ENCODE measurements around the gene C11orf86.

The C11orf86 gene

DNA sequence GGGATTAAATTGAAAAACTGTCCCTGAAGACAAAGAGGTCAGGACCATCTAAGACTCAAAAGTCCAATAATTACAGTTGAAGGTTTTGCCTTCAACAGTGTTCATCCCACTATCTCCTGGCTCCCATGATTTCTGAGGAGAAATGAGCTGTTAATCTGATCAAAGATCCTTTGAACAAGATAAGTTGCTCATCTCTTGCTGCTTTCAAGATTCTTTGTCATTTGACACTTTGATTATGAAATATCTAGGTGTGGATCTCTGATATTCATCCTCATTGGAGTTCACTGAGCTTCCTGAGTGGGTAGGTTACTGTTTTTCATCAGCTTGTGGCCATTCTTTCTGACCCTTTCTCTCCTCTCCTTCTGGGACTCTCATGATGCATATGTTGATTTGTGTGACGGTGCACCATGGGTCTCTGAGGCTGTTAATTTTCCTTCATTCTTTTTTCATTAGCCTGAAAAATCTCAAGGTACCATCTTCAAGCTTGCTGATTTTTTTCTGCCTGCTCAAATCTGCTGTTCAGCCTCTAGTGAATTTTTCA lies 37.8 kb upstream of the C11orf86 start:
- Histone ChIP-seq H3K27me3 (ENCODE audit: insufficient read depth, low read length, poor library complexity, severe bottlenecking) (no peaks in the 10 kb centered on the region), H4K20me1 (ENCODE audit: insufficient read depth, low read length, poor library complexity, severe bottlenecking) (no peaks in the 10 kb centered on the region), H2AFZ (ENCODE audit: low read length) (no peak overlapping the region), H3K4me3 (ENCODE audit: low read length, poor library complexity, severe bottlenecking) (no peak overlapping the region), H3K9me3 (ENCODE audit: insufficient read depth, low read depth, low read length) (no peaks in the 10 kb centered on the region), H3K36me3 (ENCODE audit: insufficient read depth, low read length) (no peaks in the 10 kb centered on the region), H3K9me2 (replicated peaks; ENCODE audit: low read depth, low read length) (no peaks in the 10 kb centered on the region), H3K4me1 (ENCODE audit: insufficient read depth, low read length, poor library complexity, severe bottlenecking) (no peaks in the 10 kb centered on the region), H3K4me2 (ENCODE audit: low read depth, low read length, poor library complexity, severe bottlenecking) (no peak overlapping the region), H3K79me2 (ENCODE audit: insufficient read depth, low read length) (no peaks in the 10 kb centered on the region), H3K9ac (ENCODE audit: low read depth, low read length, poor library complexity, severe bottlenecking) (no peak overlapping the region), H3F3A (ENCODE audit: low read depth) (no peaks in the 10 kb centered on the region)
- TF ChIP-seq EZH2phosphoT487 (IDR thresholded peaks at IDR 0.05; ENCODE audit: borderline replicate concordance): no peak
- TF ChIP-seq, protein P1, sequence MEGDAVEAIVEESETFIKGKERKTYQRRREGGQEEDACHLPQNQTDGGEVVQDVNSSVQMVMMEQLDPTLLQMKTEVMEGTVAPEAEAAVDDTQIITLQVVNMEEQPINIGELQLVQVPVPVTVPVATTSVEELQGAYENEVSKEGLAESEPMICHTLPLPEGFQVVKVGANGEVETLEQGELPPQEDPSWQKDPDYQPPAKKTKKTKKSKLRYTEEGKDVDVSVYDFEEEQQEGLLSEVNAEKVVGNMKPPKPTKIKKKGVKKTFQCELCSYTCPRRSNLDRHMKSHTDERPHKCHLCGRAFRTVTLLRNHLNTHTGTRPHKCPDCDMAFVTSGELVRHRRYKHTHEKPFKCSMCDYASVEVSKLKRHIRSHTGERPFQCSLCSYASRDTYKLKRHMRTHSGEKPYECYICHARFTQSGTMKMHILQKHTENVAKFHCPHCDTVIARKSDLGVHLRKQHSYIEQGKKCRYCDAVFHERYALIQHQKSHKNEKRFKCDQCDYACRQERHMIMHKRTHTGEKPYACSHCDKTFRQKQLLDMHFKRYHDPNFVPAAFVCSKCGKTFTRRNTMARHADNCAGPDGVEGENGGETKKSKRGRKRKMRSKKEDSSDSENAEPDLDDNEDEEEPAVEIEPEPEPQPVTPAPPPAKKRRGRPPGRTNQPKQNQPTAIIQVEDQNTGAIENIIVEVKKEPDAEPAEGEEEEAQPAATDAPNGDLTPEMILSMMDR (conservative IDR thresholded peaks at IDR 0.05; ENCODE audit: low read length): no peak

DNA sequence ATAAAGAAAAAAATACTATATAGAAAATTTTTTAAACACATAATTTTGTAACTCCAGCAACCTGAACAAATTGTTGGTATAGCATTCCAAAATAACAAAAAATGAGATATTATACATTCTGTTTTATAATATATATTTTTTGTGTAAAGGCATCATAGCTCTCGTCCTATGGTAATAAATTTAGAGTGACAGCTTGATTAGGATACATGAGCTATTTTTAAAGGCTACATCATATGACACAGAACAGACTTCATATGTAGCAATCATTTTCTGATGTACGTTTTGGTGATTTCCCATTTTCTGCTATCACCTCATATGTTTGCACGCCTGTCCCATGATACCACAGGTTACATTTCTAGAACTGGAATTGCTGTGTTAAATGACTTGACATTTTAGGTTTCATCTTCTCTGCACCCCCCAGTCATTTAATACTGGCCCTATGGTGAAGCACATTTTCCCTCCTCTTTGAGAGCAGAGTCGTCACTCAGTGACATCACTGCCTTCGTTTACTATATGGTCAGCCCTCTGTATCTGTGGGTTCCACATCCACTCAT lies 36.4 kb upstream of the C11orf86 start:
- Histone ChIP-seq H3K27me3 (ENCODE audit: insufficient read depth, low read length, poor library complexity, severe bottlenecking) (no peaks in the 10 kb centered on the region), H3F3A (ENCODE audit: low read depth) (no peaks in the 10 kb centered on the region), H3K4me2 (ENCODE audit: low read depth, low read length, poor library complexity, severe bottlenecking) (no peak overlapping the region), H3K79me2 (ENCODE audit: insufficient read depth, low read length) (no peaks in the 10 kb centered on the region), H3K9me2 (replicated peaks; ENCODE audit: low read depth, low read length) (no peaks in the 10 kb centered on the region), H3K9me3 (ENCODE audit: insufficient read depth, low read depth, low read length) (no peaks in the 10 kb centered on the region), H4K20me1 (ENCODE audit: insufficient read depth, low read length, poor library complexity, severe bottlenecking) (no peaks in the 10 kb centered on the region), H3K9ac (ENCODE audit: low read depth, low read length, poor library complexity, severe bottlenecking) (no peak overlapping the region), H3K36me3 (ENCODE audit: insufficient read depth, low read length) (no peaks in the 10 kb centered on the region), H3K4me1 (ENCODE audit: insufficient read depth, low read length, poor library complexity, severe bottlenecking) (no peaks in the 10 kb centered on the region), H2AFZ (ENCODE audit: low read length) (no peak overlapping the region), H3K4me3 (ENCODE audit: low read length, poor library complexity, severe bottlenecking) (no peak overlapping the region)
- TF ChIP-seq EZH2phosphoT487 (IDR thresholded peaks at IDR 0.05; ENCODE audit: borderline replicate concordance): no peak
- TF ChIP-seq, protein P1 (conservative IDR thresholded peaks at IDR 0.05; ENCODE audit: low read length): no peak

DNA sequence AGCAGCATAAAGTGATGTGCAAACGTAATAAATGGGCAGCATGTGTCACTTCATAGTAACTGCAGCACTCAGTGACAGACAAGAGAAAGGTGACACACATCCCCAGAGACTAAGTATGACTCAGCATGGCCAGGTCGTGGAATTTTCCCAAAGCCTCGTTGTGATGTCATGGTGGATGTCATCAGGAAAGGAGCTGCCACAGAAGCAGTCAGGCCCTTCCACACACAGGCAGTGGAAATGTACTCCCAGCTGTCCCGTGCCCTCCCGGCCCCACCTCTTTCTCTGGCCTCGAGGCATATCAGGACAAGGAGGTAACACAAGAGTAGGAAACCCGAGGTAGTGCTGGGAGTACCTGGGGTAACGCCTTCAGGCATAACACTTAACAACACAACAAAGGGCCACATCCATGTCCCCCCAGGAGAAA lies 25.0 kb upstream of the C11orf86 start:
- no peaks in the 10 kb centered on the region for H3K4me1 ChIP-seq (ENCODE audit: insufficient read depth, low read length, poor library complexity, severe bottlenecking)

More for the DNA sequence above, 25.0 kb upstream of the C11orf86 start:
- no peaks in the 10 kb centered on the region for H3K27me3 ChIP-seq (ENCODE audit: insufficient read depth, low read length, poor library complexity, severe bottlenecking)
- no peak overlapping the region for H3K4me2 ChIP-seq (ENCODE audit: low read depth, low read length, poor library complexity, severe bottlenecking)
- no peaks in the 10 kb centered on the region for H3K79me2 ChIP-seq (ENCODE audit: insufficient read depth, low read length)
- H3K9me2 ChIP-seq (replicated peaks; ENCODE audit: low read depth, low read length): no peaks in the 10 kb centered on the region
- no peaks in the 10 kb centered on the region for H4K20me1 ChIP-seq (ENCODE audit: insufficient read depth, low read length, poor library complexity, severe bottlenecking)
- no peaks in the 10 kb centered on the region for H3F3A ChIP-seq (ENCODE audit: low read depth)
- no peak overlapping the region for H2AFZ ChIP-seq (ENCODE audit: low read length)
- no peaks in the 10 kb centered on the region for H3K36me3 ChIP-seq (ENCODE audit: insufficient read depth, low read length)
- H3K9ac ChIP-seq (ENCODE audit: low read depth, low read length, poor library complexity, severe bottlenecking): no peak overlapping the region
- no peak overlapping the region for H3K4me3 ChIP-seq (ENCODE audit: low read length, poor library complexity, severe bottlenecking)
- no peaks in the 10 kb centered on the region for H3K9me3 ChIP-seq (ENCODE audit: insufficient read depth, low read depth, low read length)
- TF ChIP-seq, protein P1 (conservative IDR thresholded peaks at IDR 0.05; ENCODE audit: low read length): no peak
- TF ChIP-seq EZH2phosphoT487 (IDR thresholded peaks at IDR 0.05; ENCODE audit: borderline replicate concordance): no peak

Data from Loucy (cell line).